GM12878 (cell line): Measurements from ENCODE around the gene OR1F1. TPM values are rescaled to one million over a fixed set of nuclear protein-coding genes. Genes with fewer than 3 reads are reported as not detected.

Experiments
- ASH2L ChIP-seq: fragments of 300-600, 200-600 bp; sonication (generic); IDR thresholded peaks from 2 replicates; pipeline ENCODE4 v1.6.1; 2017; ENCODE audit warnings: low read depth, mild to moderate bottlenecking, borderline replicate concordance
- DPF2 ChIP-seq: fragments of 450-650 bp; IDR thresholded peaks from 2 replicates; pipeline ENCODE4 v1.6.1; 2017; ENCODE audit warnings: mild to moderate bottlenecking
- EZH2 ChIP-seq: IDR thresholded peaks from 2 replicates; pipeline ENCODE4 v1.6.1; 2012; ENCODE audit warnings: low read depth, mild to moderate bottlenecking, control low read depth, inconsistent platforms, low read length, borderline replicate concordance; ENCODE audit not compliant: control insufficient read depth
- GATAD2B ChIP-seq: fragments of 450-650 bp; conservative IDR thresholded peaks from 2 replicates; pipeline ENCODE4 v1.6.1; 2017; ENCODE audit warnings: low read depth, mild to moderate bottlenecking, moderate library complexity
- LARP7 ChIP-seq: fragments of 450-650 bp; IDR thresholded peaks from 2 replicates; pipeline ENCODE4 v1.6.1; 2017; ENCODE audit warnings: mild to moderate bottlenecking
- NFYA ChIP-seq: IDR thresholded peaks from 2 replicates; pipeline ENCODE4 v1.6.1; 2011; ENCODE audit warnings: low read depth, mild to moderate bottlenecking, low read length, improper control_type of control experiment, borderline replicate concordance
- NFYB ChIP-seq: IDR thresholded peaks from 2 replicates; pipeline ENCODE4 v1.6.1; 2011; ENCODE audit warnings: low read depth, mild to moderate bottlenecking, low read length, improper control_type of control experiment, moderate library complexity; ENCODE audit not compliant: insufficient read depth
- NR2C1 ChIP-seq: fragments of 450-650 bp; IDR thresholded peaks from 2 replicates; pipeline ENCODE4 v1.6.1; 2017; ENCODE audit warnings: antibody characterized with exemption, mild to moderate bottlenecking, moderate library complexity
- POLR2AphosphoS5 ChIP-seq: IDR thresholded peaks from 2 replicates; pipeline ENCODE4 v1.6.1; 2011; ENCODE audit warnings: mild to moderate bottlenecking, low read length, inconsistent platforms
- RAD21 ChIP-seq: IDR thresholded peaks from 2 replicates; pipeline ENCODE4 v1.6.1; 2011; ENCODE audit warnings: mild to moderate bottlenecking, low read depth, low read length, moderate library complexity; ENCODE audit not compliant: insufficient read depth
- RB1 ChIP-seq: fragments of 450-650 bp; formaldehyde crosslinking; IDR thresholded peaks from 2 replicates; pipeline ENCODE4 v1.6.1; 2017; ENCODE audit warnings: mild to moderate bottlenecking, borderline replicate concordance
- REST ChIP-seq: IDR thresholded peaks from 2 replicates; pipeline ENCODE4 v1.6.1; 2012; ENCODE audit warnings: mild to moderate bottlenecking, low read depth, low read length
- RUNX3 ChIP-seq: IDR thresholded peaks from 2 replicates; pipeline ENCODE4 v1.6.1; 2012; ENCODE audit warnings: low read length, inconsistent platforms
- SRF ChIP-seq, 2 experiments: IDR thresholded peaks; 2 replicates each; pipeline ENCODE4 v1.6.1; 2011; ENCODE audit warnings: low read depth in 2 of 2, low read length in 2 of 2, mild to moderate bottlenecking in 1 of 2, moderate library complexity in 1 of 2
- ZSCAN29 ChIP-seq: fragments of 450-650 bp; IDR thresholded peaks from 2 replicates; pipeline ENCODE4 v1.6.1; 2017; ENCODE audit warnings: mild to moderate bottlenecking, moderate library complexity
- ZZZ3 ChIP-seq: IDR thresholded peaks from 2 replicates; pipeline ENCODE4 v1.6.1; 2011; ENCODE audit warnings: low read depth; ENCODE audit not compliant: control insufficient read depth, insufficient read length
- polyA plus RNA-seq, 11 experiments: library from polyadenylated mRNA; depleted of rRNA in 4 of 11; unstranded in 6 of 11; stranded (reverse) in 5 of 11; fragments of >200 nt; fragmentation: Nextera tagmentation in 4 of 11; fragmentation: Illumina TruSeq in 1 of 11; extraction: Ambion mirVana in 4 of 11; extraction: Trizol in 1 of 11; gene quantifications; 1 replicate in 1 of 11; 2 replicates in 10 of 11; pipeline versions ENCODE4 v1.2.1 to v1.2.3, GENCODE V29; 2011 to 2016; ENCODE audit warnings: inconsistent platforms in 2 of 11, missing spikeins in 2 of 11, low read depth in 1 of 11
- total RNA-seq, 4 experiments: library from RNA; depleted of rRNA in 3 of 4; stranded (reverse); fragments of >200 nt in 3 of 4; fragmentation: Illumina TruSeq in 1 of 4; extraction: Trizol in 1 of 4; gene quantifications; 2 replicates each; pipeline versions ENCODE4 v1.2.1 to v1.2.3, GENCODE V29; 2013 to 2021
- TF ChIP-seq, protein P1 (sequence below): IDR thresholded peaks from 2 replicates; pipeline ENCODE4 v1.6.1; 2012; ENCODE audit warnings: improper control_type of control experiment, low read depth, low read length; ENCODE audit not compliant: insufficient replicate concordance
- TF ChIP-seq, protein P2 (sequence below): IDR thresholded peaks from 2 replicates; pipeline ENCODE4 v1.6.1; 2012; ENCODE audit warnings: low read length, inconsistent platforms

OR1F1 gene
- total and polyA plus RNA-seq, 10 of the 15 experiments (the other 5 are each of a cell fraction or from before 2014, with no cell fraction given) = 0.10 to 0.14 (median 0.12) TPM; not detected in 7

- TF ChIP-seq, protein P1, sequence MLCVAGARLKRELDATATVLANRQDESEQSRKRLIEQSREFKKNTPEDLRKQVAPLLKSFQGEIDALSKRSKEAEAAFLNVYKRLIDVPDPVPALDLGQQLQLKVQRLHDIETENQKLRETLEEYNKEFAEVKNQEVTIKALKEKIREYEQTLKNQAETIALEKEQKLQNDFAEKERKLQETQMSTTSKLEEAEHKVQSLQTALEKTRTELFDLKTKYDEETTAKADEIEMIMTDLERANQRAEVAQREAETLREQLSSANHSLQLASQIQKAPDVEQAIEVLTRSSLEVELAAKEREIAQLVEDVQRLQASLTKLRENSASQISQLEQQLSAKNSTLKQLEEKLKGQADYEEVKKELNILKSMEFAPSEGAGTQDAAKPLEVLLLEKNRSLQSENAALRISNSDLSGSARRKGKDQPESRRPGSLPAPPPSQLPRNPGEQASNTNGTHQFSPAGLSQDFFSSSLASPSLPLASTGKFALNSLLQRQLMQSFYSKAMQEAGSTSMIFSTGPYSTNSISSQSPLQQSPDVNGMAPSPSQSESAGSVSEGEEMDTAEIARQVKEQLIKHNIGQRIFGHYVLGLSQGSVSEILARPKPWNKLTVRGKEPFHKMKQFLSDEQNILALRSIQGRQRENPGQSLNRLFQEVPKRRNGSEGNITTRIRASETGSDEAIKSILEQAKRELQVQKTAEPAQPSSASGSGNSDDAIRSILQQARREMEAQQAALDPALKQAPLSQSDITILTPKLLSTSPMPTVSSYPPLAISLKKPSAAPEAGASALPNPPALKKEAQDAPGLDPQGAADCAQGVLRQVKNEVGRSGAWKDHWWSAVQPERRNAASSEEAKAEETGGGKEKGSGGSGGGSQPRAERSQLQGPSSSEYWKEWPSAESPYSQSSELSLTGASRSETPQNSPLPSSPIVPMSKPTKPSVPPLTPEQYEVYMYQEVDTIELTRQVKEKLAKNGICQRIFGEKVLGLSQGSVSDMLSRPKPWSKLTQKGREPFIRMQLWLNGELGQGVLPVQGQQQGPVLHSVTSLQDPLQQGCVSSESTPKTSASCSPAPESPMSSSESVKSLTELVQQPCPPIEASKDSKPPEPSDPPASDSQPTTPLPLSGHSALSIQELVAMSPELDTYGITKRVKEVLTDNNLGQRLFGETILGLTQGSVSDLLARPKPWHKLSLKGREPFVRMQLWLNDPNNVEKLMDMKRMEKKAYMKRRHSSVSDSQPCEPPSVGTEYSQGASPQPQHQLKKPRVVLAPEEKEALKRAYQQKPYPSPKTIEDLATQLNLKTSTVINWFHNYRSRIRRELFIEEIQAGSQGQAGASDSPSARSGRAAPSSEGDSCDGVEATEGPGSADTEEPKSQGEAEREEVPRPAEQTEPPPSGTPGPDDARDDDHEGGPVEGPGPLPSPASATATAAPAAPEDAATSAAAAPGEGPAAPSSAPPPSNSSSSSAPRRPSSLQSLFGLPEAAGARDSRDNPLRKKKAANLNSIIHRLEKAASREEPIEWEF = no peak
- peak; percentile 82 for TF ChIP-seq RUNX3
- 0 out of 2 replicates have a peak, but pooled peaks have one; percentile 50 for TF ChIP-seq ASH2L
- TF ChIP-seq NFYB = peak; percentile 65; the same call in 1 of the 2 replicates
- 0 out of 4 replicates have a peak, but pooled peaks of 1 of the 2 experiments have one; percentile 41 for TF ChIP-seq SRF (IDR thresholded peaks at IDR 0.05; ENCODE audit: low read depth in 2 of 2, low read length in 2 of 2)
- TF ChIP-seq RB1 = peak; percentile 41; the same call in 1 of the 2 replicates
- peak; percentile 77 for TF ChIP-seq NR2C1
- peak; percentile 95 for TF ChIP-seq DPF2
- TF ChIP-seq RAD21 = no peak
- no peak for TF ChIP-seq ZZZ3
- TF ChIP-seq REST = no peak
- TF ChIP-seq POLR2AphosphoS5 = peak; percentile 93
- TF ChIP-seq LARP7 = 0 out of 2 replicates have a peak, but pooled peaks have one; percentile 47
- TF ChIP-seq, protein P2, sequence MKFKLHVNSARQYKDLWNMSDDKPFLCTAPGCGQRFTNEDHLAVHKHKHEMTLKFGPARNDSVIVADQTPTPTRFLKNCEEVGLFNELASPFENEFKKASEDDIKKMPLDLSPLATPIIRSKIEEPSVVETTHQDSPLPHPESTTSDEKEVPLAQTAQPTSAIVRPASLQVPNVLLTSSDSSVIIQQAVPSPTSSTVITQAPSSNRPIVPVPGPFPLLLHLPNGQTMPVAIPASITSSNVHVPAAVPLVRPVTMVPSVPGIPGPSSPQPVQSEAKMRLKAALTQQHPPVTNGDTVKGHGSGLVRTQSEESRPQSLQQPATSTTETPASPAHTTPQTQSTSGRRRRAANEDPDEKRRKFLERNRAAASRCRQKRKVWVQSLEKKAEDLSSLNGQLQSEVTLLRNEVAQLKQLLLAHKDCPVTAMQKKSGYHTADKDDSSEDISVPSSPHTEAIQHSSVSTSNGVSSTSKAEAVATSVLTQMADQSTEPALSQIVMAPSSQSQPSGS = no peak
- TF ChIP-seq NFYA = no peak
- no peak for TF ChIP-seq ZSCAN29
- TF ChIP-seq GATAD2B = peak; percentile 58; the same call in 1 of the 2 replicates
- TF ChIP-seq EZH2 = no peak
These were observed 47.0 kb downstream of the OR1F1 start, which contains the start of gene ZNF200 (continued) for GRCh38 chr16:3234857-3235561.
